Mammary epithelial cell (primary cell): Measurements from ENCODE around the gene ADAMTS1.

Experiments used
- EZH2 ChIP-seq: IDR thresholded peaks from 2 replicates; pipeline ENCODE4 v1.6.1; 2012; ENCODE audit warnings: low read length, inconsistent platforms, borderline replicate concordance
- TF ChIP-seq, protein P1 (sequence below), 2 donors: IDR thresholded peaks in 1 of 2; conservative IDR thresholded peaks in 1 of 2; 2 replicates each; pipeline ENCODE4 v1.5.1; 2011 to 2012; ENCODE audit warnings: inconsistent platforms in 2 of 2, low read length in 2 of 2, mild to moderate bottlenecking in 2 of 2, control low read depth in 1 of 2, low read depth in 1 of 2; ENCODE audit not compliant: insufficient read depth in 1 of 2; ENCODE audit errors: extremely low read depth in 1 of 2

DNA sequence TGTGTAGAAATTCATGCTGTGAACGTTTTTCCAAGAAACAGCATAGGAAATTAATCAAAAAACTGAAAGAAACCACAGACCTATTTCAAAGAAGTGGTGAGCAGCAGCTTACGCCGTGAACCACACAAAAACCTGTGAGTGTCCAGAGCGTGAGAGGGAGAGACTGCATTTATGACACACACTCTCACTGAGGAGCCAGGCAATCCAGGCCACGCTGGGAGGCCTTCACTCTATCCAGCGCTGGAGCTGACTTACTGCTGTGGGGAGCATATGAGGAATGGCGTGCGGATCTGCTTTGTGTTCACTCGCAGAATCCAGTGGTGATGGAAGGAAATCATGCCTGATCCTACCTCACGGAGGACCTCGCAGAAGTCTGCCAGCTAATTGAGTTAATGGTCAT is 12.7 kb downstream of the ADAMTS1 start:
- TF ChIP-seq, protein P1, sequence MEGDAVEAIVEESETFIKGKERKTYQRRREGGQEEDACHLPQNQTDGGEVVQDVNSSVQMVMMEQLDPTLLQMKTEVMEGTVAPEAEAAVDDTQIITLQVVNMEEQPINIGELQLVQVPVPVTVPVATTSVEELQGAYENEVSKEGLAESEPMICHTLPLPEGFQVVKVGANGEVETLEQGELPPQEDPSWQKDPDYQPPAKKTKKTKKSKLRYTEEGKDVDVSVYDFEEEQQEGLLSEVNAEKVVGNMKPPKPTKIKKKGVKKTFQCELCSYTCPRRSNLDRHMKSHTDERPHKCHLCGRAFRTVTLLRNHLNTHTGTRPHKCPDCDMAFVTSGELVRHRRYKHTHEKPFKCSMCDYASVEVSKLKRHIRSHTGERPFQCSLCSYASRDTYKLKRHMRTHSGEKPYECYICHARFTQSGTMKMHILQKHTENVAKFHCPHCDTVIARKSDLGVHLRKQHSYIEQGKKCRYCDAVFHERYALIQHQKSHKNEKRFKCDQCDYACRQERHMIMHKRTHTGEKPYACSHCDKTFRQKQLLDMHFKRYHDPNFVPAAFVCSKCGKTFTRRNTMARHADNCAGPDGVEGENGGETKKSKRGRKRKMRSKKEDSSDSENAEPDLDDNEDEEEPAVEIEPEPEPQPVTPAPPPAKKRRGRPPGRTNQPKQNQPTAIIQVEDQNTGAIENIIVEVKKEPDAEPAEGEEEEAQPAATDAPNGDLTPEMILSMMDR (conservative IDR thresholded peaks at IDR 0.05 in 1 of 2, IDR thresholded peaks at IDR 0.05 in 1 of 2; ENCODE audit: extremely low read depth in 1 of 2, insufficient read depth in 1 of 2, low read depth in 1 of 2, low read length in 2 of 2): no peak
- no peak for TF ChIP-seq EZH2
